ENCODE measurements around the gene SLC4A2. TPM values are rescaled to one million over a fixed set of nuclear protein-coding genes. Genes with fewer than 3 reads are reported as not detected.
"Not testable (repeated sequence)": the region's sequence is repeated elsewhere in the genome, so short reads cannot be mapped to it uniquely, and the experiment has no call there.

Gene SLC4A2
- 61.6 and 82.9 TPM in 2 replicates for total RNA-seq (2014; rRNA removed; shearing (Covaris generic))

DNA sequence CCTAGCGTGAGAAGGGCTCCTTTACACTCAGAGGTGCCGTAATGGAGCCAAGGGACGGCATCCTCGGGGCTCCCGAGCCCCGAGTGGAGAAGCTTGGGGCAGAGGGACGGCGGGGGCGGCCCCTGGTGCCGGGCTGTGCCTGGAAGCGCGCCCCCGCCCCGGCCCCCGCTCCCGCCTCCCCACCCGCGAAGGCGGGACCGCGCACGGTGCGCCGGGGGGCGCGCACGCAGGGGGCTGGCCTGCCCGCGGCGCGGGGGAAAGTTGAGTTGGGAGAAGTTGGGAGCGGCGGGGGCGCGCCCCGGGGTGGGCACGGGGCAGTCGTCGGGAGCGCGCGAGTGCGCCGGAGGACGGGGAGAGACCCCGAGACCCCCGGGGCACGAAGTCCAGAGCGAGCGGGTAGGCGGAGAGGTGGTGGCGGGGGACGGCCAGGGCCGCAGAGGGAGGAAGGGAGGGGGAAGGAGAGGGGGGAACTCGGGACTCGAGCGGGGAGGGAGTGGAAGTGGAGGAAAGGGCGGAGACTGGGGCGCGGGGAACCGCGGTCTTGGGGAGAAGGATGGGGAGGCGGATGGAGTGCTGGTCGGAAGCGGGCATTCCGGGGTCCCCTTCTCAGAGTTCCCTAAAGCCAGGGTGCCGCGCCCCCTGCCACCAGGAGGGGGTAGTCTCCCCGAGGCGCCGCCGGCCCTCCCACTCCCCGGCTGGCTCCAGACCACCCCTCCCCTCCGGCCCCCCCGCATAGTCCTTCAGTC lies at the start of gene SLC4A2:
SLC4A2 (plus strand) TSS at position 223 of the 746 bp plus-strand sequence. CDS start 2,399 bp downstream, outside the sequence.
- DNase-seq (ENCODE audit: low spot score): peak; percentile 60

DNA sequence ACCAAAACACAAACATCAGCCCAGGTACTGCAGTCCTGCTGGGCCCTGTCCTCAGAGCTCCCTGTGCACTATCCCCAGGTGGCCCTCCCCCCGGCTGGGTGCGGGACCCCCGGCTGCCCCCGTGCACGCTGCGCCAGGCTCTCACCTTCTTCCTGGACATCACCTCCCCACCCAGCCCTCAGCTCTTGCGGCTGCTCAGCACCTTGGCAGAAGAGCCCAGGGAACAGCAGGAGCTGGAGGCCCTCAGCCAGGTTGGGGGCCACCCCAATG lies 49.4 kb upstream of the SLC4A2 start:
- no peak for DNase-seq (ENCODE audit: low spot score)

DNA sequence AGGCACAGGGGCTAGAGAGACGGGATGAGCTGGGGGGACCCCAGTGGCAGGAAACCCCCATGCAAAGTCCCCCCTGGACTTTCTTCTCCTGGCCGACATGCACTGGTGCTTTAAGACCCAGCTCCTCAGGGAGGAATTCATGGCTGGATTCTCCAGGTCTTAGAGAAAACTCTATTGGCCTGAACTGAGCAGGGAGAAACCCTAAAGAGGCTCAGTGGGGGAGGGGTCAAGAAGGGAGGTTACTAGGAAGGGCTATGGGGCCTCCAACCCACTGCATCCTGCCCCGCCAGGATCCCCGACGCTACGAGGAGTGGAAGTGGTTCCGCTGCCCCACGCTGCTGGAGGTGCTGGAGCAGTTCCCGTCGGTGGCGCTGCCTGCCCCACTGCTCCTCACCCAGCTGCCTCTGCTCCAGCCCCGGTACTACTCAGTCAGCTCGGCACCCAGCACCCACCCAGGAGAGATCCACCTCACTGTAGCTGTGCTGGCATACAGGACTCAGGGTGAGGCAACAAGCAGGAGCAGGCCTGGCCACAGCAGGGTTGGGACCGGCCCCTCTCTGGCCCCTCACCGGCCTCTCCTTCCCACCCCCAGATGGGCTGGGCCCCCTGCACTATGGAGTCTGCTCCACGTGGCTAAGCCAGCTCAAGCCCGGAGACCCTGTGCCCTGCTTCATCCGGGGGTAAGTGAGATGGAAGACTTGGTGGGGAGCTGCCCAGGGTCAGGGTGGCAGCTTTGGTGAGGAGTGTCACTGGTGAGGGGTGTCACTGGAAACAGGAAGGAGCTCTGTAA lies 48.9 kb upstream of the SLC4A2 start:
- DNase-seq (ENCODE audit: low spot score): no peak

- DNase-seq (ENCODE audit: low spot score): no peak
Observed at GRCh38 chr7:151011097-151011409, 48.3 kb upstream of the SLC4A2 start.

- not testable (repeated sequence) for DNase-seq (ENCODE audit: low spot score)
Observed at GRCh38 chr7:151011616-151012015, 47.8 kb upstream of the SLC4A2 start.

GRCh38 chr7:151012031-151012692 lies 47.2 kb upstream of the SLC4A2 start:
- DNase-seq (ENCODE audit: low spot score): peak; percentile 79

- no peak for DNase-seq (ENCODE audit: low spot score)
Observed at GRCh38 chr7:151012911-151013347, 46.5 kb upstream of the SLC4A2 start.

DNA sequence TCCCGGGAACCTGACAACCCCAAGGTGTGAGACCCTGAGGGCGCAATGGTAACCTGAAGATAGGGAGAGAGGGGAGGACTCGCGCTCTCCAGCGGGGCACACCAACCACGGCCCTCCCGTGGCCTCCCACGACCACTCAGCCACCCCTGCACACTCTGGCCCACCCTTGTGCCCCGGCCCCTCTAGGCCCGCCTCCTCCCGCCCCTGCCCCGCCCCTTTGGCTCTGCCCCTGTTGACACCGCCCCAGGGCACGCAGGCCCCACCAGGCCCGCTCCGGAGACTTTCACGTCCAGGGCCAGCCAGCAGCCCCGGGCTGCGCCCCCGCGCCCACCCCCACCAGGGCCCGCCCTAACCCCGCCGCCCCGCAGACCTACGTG lies 46.0 kb upstream of the SLC4A2 start:
- DNase-seq (ENCODE audit: low spot score): no peak

- DNase-seq (ENCODE audit: low spot score): no peak
Observed at GRCh38 chr7:151013733-151014497, 45.5 kb upstream of the SLC4A2 start.

DNA sequence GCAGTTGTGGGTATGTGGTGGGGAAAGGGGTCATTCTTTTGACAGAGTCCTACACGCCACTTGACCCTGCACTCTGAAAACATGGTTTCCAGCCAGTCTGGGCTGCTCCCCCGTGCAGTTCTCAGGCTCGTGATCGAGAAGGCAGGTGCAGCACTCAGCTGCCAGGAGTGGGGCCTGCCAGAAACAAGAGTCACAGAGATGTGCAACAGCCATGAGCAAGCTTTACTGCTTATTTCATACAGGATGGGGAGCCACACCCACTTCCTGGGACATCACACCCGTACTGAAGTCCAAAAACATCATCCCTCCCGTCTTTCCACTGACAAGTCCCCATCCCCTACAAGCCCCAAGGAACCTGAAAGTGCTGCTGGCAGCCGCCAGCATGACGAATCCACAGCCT lies 44.4 kb upstream of the SLC4A2 start:
- no peak for DNase-seq (ENCODE audit: low spot score)

DNA sequence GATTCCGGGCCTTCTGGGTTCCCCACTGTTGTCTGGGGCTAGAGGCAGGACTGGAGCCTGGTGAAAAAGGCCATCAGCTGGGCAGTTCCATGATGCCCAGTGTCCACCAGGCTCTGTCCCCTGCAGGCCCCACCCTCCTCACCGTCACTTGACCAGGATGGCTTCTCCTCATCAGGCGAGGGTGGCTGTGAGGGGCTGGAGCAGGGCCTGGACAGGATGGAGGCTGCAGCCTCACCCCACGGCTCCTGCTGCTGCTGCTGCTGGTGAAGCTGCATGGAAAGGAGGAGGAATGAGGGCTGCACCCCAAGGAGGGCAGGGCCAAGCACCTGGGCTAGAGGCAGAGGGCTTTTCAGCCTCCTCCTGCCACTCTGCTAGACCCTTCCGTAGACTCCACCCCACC lies 43.4 kb upstream of the SLC4A2 start:
- DNase-seq (ENCODE audit: low spot score): no peak

GRCh38 chr7:151016505-151016904 lies 42.9 kb upstream of the SLC4A2 start:
- no peak for DNase-seq (ENCODE audit: low spot score)

DNA sequence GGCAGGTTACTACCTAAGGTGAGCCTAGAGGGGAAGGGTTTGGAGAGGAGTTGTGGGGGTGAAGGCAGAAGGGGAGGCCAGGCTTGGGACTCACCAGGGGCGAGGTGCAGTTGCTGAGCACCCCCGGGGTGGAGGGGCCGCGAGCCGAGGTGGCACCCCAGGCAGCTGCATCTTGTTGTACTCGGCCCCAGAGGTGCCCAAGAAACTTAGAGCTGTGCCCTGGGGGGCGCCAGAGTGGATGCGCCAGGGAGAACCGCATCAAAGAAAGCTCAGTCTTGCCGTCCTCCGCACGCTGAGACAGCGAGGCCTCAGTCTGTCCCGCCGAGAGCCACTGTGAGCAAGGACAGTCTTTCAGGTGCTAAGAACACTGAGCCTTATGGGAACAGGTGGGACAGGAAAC lies 42.4 kb upstream of the SLC4A2 start:
- DNase-seq (ENCODE audit: low spot score): no peak

DNA sequence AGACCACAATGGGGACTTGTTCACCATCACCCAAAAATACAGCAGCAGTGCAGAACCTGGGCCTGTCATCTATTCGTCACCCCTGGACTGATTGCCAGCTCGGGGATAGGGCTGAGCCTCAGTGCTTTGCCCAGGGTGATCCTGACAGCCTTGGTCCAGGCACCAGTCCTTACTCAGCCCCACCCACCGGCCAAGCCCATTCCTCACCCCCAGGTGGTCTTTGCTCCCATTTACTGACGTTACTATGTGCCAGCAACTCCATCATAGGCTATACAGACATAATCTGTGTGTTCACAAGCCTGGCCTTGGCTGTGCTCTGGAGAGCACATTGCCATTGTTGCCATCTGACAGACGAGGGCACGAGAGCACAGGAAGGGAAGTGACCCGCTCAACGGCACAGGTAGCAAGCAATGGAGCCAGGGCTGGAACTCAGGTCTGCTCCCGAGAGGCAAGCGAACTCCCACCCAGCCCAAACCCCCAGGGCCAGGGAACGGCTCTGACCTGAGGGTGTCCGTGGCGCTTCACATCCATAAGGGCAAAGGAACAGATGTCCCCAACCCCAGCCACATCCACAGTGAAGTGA lies 41.9 kb upstream of the SLC4A2 start:
- DNase-seq (ENCODE audit: low spot score): no peak

DNA sequence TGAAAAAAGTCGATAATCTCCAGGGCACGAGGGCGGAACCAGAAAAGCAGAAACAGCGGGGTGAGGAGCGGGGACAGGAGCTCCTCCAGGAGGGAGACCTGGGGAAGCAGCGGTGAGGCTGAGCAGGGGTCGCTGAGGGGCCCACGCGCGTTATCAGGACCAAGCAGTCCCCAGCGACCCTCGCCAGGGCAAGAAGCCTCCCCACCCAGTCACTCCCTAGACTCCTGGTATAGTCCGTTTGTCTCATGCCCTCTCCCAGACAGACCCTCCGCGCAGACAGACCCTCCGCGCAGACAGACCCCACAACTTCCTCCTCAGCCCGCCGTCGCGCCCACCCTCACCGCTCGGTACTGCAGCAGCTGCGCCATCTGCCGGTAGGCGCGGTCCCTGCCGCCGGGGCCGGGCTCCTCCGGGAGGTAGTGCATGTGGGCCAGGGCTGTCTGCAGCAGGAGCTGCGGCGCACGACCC lies 41.4 kb upstream of the SLC4A2 start:
- DNase-seq (ENCODE audit: low spot score): no peak

GRCh38 chr7:151018421-151019129 lies 40.8 kb upstream of the SLC4A2 start:
- no peak for DNase-seq (ENCODE audit: low spot score)

DNA sequence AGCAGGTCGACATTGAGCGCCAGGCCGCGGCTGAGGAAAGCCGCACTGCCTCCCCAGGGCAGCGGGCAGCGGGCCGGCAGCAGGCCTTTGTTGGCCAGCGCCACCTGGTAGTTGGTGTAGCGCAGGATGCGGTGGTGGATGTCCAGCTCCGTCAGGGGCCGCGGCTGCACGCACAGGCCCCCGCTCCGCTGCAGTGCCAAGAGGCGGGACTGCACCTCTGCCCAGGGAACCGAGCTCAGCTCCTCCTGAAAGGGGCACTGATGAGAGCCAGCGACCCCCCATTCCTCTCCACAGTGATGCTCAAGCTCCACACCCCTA lies 40.3 kb upstream of the SLC4A2 start:
- no peak for DNase-seq (ENCODE audit: low spot score)

DNA sequence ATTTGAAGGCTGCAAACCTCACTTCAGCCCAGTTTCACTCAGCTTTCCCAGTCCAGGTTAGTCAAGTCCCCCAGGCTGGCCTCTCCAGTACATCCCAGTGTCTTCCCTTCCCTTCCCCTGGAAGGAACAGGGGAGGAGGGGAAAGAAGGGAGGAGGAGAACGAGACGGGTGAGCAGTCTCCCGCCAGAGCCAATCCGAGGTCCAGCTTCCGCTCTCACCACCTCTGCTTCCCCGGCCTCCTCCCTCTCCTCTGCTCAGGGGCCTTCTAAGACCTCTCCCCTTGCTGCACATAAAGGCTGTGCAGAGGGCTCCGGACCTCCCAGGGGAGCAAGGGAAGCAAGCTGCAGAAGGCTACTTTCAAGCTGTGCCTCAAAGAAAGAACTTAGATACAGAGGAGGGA lies 39.2 kb upstream of the SLC4A2 start:
- DNase-seq (ENCODE audit: low spot score): no peak

- no peak for DNase-seq (ENCODE audit: low spot score)
Observed at GRCh38 chr7:151023232-151023631, 36.2 kb upstream of the SLC4A2 start.

DNA sequence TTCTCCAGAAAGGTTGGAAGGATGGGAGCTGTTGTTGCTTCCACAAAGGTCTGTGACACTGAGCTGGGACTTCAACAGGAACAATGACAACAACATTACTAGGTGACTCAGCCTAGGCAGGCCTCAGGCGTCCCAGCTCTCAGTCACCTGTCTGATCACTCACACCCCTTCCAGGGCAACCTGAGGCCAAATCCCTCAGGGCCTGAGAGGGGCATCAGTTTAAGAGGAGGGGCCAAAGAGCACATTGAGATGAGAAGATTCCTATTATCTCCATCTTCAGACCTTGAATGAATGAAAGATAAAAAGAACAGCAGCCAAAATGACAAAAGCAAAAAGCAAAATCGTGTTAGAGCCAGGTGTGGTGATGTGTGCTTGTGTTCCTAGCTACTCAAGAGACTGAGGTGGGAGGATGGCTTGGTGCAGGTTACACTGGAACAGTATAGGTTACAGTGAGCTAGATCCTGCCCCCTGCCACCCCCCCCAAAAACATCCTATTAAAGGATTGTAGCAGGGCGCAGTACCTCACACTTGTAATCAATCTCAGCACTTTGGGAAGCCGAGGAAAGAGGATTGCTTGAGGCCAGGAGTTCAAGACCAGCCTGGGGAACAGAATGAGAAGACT lies 34.8 kb upstream of the SLC4A2 start, which contains the start of gene ATG9B:
ATG9B (minus strand) TSS at position 60 of the 622 bp plus-strand sequence. CDS start 71 bp downstream, outside the sequence.
- DNase-seq (ENCODE audit: low spot score): no peak

Measured in H4 (cell line).